NK-92 (cell line): ENCODE measurements around the gene FBXO42.

Source experiments
- DNase-seq: peaks from one replicate; lab custom pipeline; 2025; ENCODE audit not compliant: unreplicated experiment; lab: John Stamatoyannopoulos, UW

Gene FBXO42

DNA sequence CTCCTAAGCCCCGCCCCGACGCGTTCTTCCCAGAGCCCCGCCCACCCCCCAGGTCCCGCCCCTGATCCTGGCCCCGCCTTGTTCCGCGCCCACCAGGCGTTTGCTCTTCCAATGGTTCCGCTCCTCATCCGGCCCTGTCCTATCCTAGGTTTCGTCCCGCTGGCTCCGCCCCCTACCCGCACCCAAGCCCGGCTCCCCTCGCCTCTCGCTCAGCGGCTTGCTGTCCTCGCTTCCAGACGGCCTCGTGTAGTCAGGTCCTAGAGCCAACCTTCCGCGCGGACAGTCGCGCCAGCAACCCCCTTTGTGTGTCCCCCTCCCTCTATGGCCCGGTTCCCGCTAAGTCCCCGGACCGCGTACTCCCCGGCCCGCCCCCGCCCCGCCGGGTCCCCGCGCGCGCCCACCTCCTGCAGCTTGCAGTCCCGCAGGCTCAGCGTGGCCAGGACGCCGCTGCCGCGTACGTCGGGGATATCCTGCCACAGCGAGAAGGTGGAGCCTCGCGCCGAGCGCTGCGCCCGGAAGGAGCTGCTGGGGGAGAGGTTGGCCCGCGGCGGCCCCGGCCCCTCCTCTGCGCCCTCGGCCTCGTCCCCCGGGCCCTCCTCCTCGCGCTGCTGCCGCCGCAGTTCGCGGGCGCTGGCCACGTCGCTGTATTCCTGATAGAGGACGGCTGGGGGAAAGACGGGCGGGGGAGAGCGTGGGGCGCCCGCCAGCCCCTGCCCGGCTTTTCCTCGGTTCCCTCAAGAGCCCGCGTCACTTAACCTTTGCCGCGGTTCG, 145.5 kb downstream of the FBXO42 start:
- peak; percentile 24 for DNase-seq

DNA sequence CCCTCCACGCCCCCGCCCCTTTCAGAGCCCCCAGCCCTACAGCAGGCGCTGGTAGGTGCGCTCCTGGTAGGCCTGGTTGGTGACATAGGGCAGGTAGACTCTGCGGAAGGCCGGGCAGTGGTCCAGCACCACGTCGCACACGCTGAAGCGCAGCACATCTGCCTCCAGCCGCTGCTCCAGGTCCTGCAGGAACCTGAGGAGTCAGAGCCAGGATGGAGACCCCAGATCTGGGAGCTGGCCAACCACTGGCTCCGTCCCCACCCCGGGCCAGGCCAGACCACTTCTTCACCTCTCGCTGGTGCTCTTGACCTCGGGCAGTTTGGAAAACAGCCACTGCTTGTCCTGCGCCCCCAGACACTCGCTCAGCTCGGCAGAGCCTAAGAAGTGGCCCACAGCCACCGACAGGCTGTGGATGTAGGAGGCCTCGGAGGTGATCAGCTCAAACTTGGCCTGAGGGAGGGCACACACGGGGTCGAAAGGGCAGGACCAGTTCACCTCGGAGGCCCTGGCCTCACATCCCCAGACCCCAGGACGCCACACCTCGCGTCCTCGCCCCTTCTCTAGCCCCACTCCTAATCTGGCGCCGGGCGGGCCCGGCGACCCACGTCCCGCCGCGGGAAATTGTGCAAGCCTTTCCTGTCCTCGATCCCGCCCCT, 146.3 kb downstream of the FBXO42 start:
- no peak for DNase-seq

DNA sequence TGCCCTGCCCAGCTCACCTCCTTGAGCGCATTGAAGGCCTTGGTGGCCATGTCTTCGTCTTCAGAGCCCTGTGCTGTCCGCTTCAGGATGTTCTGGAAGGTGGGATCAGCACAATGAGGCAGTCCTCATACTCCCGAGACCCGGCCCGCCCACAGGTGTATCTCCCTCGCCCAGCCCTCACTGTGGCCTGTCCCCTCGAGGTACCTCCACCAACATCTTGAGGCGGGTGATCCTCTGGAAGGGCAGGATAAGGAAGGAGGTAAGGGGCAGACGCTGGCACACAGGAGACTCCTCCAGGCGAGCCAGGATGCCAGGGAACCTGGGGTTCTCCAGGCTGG, 147.0 kb downstream of the FBXO42 start:
- no peak for DNase-seq

DNA sequence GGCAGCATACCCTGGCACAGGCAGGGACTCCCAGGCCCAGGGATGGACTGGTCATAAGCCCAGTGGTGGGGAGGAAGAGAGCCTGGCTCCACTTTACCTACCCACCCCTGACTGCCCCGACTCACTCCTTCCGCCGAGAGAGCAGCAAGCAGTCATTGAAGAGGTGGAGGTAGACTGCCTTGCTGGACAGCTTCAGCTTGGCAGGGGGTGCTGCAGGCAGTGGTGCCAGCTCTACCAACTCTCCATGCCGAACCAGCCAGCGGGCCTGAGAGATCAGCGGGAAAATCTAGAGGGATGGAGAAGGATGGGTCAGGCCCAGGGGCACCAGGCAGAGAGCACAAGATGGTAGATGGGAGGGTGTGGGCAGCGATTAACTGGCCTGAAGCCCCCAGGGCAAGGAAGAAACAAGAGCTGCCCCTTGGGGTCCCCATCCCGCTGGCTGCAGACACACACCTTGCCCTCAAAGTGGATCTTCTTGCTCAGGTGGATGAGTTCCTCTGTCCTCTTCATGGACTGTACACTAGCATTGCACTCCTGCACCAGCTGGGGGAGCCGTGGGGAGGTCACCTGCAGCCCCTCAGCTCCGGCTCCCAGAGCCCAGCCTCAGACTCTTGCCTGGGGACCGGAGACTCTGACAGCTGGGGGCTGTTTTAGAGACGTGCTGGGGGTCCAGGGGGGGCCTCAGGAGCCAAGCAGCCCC, 147.5 kb downstream of the FBXO42 start:
- DNase-seq = no peak

DNA sequence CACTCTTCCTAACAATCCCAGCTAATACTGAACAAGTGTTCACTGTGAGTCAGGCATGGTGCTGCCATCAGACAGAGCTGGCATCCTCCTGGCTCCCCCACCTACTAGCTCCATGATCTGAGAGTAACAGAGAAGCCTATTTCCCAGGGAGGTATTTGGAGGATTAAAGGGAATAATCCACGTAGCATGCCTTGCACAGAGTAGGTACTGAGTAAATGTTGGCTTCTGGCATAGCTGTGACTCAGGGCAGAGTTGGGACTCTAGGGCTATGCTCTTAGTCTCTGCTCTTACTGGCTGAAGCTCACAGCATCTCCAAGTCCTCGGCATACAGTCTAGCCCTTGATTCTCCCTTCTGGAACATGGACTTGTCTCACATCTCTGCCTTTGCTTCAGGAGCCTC, 148.1 kb downstream of the FBXO42 start:
- DNase-seq = no peak

DNA sequence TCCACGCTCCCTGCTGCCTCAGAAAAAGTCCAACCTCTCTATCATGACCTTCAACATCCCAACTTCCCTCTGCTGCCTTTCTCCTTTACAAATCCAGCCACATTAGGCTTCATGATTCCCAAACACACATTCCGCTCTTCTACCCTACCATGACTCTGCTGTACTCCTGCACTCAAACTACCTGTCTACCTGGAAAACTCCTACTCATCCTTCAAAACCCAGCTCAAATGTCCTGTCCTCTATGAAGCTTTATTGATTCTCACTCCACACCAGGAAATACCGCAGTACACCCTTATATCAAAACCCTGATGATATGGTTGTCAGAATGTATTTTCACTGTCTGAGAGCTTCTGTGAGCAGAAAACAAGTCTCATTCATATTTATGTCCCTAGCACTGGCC, 148.7 kb downstream of the FBXO42 start:
- DNase-seq = no peak

DNA sequence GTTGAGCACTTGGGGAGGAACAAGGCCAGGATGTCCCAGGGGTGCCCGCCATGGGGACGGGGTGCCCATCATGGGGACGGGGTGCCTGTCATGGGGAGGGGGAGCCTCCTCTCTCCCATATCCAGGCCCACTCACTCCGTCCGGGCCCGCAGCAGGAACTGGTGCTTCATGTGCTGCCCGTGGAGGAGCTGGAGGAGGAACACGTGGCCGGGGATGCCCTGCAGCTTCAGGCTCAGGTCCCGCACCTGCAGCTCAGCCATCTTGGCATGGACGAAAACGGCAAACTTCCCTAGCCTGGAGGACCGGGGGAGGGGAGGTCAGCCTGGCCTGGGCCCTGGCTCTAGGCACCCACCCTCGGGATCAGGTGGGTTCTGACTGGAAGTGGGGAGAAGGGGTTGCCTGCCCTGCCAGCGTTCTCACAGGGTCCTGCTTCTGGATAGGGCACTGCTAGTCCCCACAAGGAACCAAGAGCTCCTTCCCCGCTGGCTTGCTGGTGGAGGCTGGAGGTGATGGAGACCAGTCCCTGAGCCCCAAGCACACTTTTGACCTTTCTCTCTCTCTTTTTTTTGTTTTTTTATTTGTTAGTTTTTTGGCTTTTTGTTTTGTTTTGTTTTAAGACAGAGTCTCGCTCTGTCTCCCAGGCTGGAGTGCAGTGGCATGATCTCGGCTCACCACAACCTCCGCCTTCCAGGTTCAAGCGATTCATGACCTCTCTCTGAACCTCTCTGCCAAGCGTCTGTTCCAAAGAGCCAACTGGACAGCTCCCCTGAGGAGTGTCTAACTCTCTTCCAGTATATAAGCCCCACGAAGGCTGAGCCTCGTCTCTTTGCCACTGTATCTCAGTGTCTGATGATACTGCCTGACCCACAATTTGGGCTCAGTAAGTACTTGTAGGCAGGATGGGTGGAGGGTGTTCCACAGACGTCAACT, 149.7 kb downstream of the FBXO42 start:
- no peak for DNase-seq

DNA sequence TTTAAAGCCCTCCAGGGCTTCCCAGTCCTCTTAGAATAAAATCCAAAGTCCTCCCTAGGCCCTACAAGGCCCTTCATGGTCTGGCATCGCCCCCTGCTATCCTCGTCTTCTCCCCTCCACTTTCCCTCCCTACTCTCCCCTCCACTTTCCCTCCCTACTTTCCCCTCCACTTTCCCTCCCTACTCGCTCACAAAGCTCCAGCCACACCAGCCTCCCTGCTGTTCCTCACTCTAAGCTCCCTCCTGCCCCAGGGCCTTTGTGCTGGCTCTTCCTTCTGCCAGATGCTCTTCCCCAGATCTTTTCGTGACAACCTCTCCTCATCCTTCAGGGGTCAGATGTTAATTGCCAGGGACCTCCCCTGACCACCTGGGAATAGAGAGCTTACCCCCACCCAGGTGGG, 152.6 kb downstream of the FBXO42 start:
- no peak for DNase-seq

DNA sequence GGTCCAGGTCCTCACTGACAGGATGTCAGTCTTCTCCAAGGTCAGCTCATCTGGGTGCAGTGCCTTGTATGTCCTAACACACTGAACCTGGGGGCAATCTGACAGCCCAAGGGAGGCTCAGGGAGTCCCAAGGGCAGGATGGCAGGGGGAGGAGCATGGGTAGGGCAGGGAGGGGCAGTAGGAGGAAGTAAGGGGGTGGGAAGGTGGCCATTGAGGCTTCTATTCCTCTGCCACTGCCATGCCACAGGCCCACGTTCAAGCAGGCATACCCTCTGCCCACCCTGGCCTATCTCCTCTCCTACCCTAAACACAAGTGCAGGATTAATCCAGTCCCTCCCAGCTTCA, 153.2 kb downstream of the FBXO42 start:
- DNase-seq = no peak

DNA sequence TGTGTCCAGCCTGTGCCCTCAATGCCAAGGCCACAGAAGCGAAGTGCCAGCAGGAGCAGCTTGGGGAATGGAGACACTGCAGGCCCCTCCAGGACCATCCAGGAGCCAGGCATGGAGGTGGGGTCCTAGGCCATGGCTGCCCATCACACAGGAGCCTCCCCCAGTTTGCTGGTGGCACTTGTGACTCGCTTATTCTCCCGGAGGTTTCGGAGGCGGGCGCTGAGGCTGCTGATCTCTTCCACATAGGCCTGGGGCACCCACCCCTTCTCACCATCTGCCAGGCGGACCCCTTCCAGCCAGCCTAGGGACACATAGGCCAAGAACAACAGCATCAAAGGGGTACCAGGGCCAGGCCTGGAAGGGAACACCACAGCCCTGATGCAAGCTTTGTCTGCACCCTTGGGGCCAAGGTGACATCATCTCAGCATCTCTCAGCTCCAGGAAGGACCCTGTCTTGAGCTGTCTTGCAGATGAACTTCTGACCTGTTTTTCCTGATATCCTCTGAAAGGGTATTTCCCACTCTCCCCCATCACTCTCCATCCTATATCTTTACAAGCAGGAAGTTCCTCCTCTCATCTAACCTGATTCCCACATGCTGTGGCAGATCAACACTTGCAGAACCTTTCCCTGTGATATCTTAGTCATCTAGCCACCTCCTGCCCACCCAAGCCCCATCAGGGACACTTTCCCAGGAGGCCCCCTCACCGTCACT, 153.7 kb downstream of the FBXO42 start:
- DNase-seq = no peak

DNA sequence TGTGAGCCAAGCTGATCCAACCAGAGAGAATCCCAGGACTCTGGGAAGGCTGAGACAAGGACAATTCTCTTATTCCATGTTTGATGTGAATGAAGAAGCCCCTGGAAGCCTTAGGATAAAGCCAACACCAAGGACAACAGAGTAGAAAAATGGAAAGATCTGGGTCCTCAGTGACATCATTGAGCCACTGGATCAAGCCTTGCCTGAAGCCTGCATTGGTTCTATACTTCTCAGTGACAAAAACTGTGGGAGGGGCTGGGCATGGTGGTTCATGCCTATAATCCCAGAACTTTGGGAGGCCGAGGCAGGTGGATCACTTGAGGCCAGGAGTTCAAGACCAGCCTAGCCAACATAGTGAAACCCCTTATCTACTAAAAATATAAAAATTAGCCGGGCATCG, 155.4 kb downstream of the FBXO42 start:
- no peak for DNase-seq
